NCI-H526 (cell line): ENCODE measurements around the gene CAMK2G.
A peak's percentile ranks its signal among the peaks of the same experiment; 100 is the strongest.
"Not testable (repeated sequence)": the region's sequence is repeated elsewhere in the genome, so short reads cannot be mapped to it uniquely, and the experiment has no call there.

ENCODE experiments used
- DNase-seq, 2 experiments: peaks; one replicate each; lab custom pipeline; 2025; lab: John Stamatoyannopoulos, UW

CAMK2G gene

DNA sequence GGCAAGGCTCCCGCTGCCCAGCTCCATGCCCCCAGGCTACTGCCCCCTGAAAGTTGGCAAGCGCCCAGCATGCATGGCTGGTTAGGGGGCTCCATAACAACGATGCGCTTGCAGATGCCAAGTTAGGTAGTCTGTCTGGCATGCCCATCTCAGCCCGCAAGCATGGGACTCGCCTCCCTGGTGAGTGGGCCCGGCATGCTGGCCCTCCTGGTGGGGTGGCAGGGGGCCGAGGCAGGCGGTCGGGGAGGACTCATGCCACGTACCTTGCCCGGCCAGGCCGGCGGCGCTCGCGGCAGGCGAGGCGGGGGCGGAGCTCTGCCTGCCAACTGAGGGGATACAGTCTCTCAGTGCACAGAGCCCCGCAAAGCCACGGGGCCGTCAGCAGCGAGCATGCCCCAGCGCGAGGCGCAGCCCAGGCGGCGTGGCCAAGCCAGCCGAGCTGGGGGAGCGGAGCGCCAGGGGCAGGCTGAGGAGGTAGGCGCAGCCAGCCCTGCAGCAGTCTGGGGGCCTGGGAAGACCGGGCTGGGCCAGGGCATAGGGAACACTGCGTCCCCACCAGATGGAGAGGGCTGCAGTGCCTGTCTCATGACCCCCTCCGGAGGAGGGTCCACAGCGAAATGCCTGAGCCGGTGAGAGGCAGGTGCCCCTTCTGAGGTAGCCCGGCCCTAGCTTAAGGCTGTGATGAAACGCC lies 34.9 kb downstream of the CAMK2G start:
- no peak for DNase-seq

DNA sequence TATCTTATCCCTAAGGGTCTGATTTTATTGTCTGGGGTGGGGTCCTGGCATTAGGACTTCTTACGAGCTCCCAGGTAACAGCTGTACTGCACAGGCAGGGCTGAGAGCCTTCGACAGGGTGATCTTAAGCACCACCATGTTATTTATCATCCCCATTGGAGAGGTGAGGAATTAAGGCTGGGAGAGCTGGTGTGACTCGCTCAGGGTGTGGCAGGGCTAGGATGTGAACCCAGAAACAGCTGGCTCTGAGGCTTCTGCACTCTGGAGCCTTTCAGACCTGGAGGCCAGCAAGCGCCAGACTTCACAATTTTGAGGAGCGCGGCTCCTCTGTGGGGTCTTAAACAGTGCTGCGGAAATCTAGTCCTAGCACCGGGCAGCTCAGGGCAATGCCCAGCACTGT lies 35.5 kb downstream of the CAMK2G start:
- no peak for DNase-seq

DNA sequence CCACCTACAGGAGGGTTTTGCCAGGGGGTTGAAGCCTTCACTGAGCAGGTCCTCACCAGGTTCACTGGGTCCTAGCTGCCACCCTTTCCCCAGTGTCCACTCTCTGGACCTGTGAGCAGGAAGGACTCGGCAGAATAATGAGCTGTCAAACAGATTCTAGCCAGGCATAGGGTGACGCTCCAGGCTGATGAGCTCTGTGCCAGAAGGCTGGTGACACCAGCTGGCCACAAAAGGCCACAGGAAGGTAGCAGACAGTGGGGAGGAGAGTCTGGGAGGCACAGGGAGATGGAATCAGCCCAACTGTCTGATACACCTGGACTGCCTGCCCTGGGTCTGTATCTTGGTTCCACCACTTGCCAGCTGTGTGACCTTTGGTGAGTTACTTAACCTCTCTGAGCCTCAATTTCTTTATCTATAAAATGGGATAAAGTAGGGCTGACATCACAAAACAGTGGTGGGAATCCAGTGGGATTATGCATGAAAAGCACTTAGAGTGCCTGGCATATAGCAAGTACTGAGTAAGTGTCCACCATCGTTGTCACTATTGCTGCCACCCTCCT lies 36.3 kb downstream of the CAMK2G start:
- DNase-seq = no peak

DNA sequence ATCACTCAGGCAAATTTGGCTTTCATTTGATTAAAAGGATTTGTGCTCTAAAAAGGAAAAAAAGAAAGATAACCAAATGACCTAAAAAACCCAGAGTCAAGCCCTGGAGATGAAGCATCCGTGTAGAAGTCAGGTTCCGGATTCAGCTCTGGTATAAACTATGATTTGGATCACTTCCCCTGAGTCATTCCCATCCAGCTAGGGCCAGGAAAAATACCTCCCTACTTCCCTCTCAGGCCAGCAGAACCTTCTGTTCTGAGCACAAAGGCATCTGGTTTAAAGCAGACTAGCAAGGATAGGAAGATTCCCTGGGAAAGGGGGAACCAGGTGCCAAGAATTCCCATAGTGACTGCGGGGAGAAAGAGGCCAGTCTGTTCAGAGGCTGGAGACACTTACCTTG lies 37.3 kb downstream of the CAMK2G start:
- no peak for DNase-seq

DNA sequence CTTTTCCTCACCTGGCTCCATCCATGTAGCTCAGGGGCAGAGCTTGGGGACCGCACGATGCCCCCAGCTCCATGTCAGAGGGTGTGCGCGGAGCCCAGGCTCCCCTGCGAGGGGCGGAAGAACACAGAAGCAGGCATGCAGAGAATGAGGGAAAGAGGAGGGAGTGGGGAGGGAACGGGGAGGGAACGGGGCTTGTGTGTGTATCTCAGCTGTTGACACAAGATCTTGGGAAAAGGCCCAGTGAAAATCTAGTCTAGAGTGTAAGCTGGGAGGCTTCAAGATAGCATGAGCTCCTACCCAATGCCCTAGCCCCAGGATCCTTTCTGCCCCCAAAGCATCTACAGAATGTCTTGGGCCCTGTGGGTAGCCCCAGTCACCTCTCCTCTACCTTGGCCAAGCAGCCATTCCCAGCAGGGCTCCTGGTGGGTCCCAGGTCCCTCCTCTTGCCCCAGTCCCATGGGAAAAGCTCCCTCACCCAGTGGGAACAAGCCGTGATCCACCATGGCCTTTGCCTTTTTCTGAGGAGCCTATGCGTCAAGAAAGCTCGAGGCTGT lies 37.9 kb downstream of the CAMK2G start:
- no peak for DNase-seq

DNA sequence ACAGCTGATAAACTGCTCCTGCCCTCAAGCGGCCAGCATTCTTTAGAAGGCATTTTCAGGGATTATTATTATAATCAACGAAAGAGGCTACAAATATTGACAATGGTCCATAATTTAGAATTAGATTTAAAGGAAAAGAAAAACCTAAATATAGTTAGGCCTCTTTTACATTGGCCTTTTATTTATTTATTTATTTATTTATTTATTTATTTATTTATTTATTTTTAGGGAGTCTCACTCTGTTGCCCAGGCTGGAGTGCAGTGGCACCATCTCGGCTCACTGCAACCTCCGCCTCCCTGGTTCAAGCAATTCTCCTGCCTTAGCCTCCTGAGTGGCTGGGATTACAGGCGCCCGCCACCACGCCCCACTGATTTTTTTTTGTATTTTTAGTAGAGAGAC lies 45.3 kb downstream of the CAMK2G start:
- not testable (repeated sequence) for DNase-seq

DNA sequence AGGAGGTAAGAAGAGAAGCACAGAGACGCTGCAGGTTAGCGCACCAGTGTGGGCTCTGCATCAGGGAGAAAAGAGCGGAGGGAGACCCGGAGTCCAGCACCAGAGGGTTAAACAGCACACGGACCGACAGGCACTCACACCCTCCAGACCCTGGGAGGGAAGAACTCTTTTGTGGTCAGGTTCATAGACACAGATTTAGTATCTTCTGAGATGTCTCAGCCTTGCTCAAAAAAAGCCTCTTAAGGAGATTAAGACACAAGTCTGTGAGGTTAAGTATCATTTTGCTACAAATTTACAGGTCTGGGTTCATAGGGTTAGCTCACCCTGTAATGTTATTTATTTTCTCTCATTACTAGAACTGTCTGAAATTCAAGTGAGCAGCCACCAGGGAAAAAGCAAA lies 46.2 kb downstream of the CAMK2G start:
- no peak for DNase-seq

DNA sequence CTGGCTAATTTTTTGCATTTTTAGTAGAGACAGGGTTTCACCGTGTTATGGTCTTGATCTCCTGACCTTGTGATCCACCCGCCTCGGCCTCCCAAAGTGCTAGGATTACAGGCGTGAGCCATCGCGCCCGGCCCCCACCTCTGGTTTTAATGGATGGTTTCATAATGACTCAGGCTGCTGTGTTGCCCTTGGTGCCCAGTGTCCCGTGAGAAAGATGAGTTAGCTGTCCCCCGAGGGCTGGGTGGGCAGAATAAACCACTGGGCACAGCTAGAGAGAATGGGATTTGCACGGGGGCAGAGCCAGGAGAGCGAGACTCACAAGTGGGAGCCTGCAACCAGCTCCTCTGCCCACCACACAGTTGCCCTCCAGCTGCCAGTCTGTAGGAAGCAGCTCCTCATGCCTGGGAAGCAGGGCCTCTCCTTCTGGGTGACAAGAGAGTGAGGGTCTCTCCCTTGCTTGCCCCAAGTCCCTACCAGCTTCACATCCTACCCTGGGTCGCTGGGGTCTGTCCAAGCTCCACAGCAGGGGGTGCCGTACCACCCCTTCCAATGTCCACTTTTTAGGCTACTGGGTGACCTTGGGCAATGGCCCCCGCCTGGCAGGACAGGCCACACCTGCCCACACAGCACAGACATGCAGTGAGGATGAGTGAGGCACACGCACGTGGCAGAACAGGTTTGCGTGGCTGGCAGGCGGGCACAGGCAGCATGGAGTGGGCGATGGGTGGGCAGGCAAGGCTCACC lies 46.8 kb downstream of the CAMK2G start:
- DNase-seq = no peak

DNA sequence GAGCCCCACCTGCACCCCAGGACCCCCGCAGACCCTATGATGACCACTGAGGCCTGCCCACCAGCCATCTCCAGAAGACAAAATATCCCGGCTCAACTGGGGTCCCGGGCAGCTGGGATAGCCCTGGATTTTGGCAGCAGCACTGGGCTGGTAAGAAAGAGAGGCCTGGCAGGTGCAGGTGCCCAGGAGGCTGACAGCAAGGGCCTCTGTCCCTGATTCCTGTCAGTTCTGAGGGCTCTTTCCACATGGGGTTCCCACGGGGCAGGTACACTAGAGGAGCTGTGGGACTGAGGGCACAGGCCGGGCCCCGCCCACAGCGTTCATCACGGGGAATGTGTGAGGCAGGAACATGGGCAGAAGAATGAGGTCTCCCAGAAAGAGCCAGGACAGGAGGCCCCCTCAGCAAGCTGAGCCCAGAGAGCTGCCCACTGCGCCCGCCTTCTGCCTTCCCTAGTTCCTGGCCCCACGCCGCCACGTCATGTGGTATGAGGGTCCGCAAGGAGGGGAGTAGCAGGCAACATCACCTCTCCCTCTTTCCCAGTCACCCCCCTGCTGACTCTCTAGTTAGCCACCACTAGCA lies 50.1 kb downstream of the CAMK2G start:
- no peak for DNase-seq

DNA sequence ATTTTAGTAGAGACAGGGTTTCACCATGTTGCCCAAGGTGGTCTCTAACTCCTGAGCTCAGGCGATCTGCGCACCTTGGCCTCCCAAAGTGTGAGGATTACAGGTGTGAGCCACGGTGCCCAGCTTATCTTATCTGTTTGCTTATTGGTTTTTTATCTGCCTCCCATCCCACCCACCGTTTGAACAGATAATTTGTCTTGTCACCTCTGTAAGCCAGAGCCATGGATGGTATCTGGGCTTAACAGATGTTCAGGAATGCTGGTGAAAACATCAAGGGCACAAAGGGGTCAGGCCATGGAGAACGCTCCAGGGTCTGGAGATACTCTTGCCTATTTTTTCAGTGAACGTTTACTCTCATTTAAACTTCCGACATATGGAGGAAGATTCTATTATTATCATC lies 51.0 kb downstream of the CAMK2G start:
- no peak for DNase-seq

DNA sequence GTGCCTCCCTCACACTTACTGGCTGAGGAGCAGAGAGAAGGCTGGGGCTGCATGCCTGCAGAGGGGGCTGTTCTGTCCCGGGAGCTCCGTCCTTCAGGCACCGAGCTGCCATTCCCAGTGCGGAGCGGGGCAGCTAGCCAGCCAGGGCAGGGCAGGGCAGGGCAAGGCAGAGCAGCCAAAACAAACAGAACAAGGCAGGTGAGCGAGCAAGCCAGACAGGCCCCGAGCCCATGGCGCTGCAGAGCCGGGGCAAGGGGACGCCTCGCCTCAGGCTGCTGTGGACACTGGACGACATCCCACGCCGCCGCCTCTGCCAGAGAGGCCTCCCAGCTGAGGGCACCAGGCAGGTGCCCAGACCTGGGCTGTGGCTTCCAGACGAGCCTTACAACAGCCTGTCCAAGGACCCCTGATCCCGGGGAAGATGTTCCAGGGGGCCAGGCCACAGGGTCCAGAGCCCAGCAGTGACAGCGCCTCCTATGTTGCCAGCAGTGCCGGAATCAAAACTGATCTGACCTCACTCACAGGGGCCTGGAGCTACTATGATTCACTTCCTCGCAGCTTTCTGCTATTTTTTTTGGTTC lies 54.8 kb downstream of the CAMK2G start:
- no peak for DNase-seq

DNA sequence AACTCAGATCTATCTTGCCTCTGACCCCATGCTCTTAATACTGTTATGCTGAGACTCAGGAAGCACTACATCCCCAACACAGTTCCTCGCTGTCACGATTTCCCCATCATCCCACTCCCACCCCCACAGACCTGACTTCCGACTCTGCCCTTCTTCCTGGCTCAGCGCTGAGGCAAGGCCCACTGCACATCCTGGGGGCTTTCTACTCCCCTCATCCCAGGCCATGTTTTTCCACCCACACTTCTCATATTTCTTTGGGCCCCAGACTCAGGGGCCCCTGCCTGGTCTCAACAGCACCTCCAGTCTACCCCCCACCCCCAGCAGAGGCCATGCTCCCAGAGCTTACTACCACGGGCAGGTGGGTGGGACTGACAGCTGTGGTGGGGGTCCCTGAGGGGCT lies 55.3 kb downstream of the CAMK2G start:
- DNase-seq = no peak

DNA sequence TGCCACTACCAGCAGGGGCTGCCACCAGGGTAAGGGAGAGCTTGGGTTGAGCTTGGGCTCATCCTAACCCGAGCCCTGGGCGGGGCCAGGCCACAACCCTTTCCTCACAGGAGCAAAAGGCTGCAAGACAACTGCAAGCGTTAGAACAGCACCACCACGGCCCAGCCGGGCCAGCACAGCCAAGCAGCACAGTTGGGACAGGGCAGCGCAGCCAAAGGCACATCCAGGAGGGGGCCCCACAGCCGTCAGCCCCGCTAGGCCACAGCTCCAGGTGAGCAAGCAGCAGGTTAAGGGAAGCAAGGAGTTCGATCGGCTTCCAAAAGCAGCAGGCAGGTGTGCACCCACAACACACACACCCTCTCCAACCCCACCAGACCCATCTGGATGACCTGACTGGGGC lies 56.0 kb downstream of the CAMK2G start:
- DNase-seq = peak in 1 of 2 experiments; percentile 7

DNA sequence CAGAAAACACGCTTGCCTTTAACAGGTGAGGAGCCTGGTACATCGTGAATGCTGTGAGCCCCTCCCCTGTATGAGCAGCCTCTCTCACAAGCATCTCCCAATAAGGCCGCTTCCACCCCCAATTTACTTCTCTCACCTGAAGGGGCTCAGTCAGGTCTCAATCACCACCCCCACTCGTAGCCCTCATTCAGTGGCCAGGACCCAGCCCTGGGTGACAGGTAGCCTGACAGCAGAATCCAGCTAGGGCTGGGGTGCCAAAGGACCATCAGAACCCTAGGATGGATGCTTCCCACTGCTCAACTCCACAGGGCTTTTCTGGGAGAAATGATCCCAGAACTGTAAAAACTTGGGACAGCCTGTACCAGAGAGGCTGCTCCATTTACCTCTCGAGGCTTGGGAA lies 56.5 kb downstream of the CAMK2G start:
- no peak for DNase-seq

DNA sequence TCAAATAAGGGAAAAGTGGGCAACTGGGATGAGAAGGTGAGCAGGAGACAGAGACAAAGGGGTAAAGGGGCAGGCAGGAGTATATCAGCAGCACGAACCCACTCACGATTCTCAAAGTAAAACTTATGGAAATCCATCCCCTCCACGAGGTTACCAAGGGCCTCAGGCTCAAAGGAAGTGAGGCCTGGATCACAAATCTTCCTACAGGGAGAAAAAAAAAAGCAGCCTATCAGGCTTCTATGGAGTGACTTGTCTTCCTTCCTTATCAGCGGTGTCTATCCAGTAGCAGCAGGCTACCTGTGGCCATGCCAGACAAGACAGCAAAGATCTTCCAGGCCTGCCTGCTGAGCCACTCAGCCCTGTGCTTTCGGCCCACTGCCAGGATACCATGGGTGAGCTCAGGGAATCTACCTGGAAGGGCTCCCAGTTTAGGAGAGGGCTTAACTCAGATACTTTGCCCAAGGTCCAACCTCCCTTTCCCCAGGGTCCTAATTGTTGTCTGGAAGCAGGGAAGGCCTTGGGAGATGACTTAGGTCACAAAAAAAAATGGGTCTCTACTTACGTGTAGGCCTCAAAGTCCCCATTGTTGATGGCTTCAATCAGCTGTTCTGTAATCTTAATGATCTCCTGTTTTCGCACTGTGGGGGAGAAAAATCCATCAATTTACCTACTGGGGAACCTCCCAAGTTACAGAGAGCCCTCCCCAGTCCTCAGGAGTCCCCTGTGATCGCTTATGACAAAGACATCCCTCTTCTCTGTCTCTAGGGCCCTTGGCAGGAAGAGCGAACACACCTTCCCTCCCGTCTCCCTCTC lies 57.2 kb downstream of the CAMK2G start:
- DNase-seq = no peak

DNA sequence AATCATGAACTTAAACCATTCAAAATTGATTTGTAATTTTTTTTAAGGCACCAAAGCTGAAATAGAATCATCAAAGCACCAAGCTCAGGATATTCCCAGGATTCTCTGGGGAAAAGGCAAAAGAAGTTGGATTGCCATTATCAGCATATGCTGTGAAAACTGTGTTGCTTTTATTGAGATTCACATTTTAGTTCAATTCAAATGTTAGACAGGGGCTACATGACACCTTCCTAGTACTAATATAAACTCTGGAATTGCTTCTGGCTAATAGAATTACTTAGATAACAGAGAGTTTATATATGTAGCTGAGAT lies 58.7 kb downstream of the CAMK2G start:
- DNase-seq = no peak

DNA sequence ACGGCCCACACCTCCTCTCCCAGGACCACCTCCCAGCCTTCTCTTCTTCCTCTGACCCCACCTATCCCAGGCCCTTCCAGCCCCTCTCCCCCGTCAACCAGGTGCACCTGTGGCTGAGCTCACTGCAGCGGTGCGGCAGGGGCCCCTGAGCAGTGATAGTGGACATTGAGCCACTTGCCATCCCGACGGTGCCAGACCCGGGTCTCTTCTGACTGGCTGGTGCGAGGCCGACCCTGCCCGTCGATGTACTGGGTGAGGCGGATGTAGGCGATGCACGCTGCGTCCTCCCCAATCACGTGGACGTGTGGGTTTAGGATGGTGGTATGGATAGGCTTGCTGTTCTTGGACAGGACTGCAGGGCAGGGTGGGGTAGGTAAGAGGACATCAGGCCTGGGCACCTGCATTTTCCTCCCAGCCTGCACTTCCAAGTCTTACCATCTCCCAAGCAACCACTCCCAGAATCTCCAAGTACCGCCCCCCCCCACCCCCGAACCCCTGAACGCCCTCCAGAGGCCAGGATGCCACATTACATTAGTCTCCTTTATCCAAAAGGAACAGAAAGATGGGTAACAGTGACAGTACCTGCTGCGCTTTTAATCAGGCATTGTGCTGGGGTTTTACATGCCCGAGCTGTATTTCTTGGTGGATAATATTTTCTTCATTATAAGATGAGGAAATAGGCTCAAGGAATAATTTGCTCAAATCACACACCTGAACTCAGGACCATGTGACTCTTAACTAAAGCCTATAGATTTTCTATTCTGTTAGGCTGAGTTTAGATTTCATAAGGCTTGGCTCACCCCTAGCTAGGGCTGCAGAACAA lies 59.2 kb downstream of the CAMK2G start:
- peak in 1 of 2 experiments; percentile 3 for DNase-seq

DNA sequence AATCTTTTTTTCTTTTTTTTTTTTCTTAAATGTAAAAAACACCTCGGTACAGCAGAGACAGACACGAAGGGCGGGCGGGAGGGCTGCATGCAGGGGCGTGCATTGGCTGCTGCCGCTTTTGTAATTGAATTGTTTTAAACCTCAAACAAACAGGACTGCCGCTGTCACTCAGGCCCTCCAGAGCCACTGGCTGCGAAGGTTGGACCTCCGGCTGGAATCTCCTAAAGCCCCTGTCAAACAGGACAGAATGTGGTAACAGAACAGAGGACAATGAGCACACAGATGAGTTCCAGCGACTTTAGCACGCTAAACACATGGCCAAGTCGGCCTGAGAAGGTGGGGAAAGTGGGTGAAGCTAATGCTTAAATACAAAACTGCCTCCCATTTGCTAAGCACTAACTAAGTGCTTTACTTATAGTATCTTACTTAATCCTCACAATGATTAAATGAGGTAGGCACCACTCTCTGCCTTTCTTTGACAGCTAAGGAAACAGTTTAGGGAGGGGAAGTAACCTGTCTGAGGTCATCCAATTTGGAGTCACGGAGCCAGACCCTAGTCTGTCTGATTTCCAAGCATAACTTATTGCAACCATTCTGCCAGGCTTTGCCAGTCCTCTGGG lies 60.0 kb downstream of the CAMK2G start:
- DNase-seq = no peak

DNA sequence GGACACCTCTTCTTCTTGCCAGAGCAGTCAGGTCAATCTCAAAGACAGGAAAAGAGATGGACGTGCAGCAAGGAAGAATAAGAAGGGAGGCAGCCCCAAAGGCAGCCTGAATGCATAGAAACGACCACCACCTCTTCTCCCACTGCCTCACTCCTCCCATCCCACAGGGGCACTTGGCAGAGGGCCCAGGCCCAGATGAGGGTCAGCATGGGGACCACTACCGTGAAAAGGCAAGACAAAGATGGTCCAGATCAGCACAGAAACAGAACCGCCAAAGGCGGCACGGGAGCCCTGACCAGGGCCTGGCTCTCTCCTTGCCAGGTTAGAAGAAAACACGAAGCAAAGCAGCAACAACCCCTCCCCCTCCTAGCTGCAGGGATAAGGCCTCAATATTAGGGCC lies 61.0 kb downstream of the CAMK2G start:
- no peak for DNase-seq

DNA sequence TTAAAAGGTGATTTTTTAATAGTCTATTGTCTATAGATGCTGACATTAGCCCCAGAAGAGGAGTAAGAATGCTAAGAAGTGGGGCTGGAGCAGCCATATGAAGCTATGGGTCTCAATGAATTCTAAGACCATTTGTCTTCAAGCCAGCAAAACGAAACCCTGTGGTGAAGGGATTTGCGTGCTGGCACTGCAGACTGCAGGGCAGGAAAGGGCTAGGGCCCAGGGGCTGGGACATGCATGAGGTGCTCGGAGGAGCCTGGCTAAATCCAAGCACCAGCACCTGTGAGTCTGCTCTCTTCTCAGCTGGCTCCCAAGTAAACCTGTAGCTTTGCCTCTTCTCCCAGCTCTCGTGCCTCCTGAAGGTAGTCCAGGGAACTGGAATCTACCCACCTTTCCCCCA lies 61.7 kb downstream of the CAMK2G start:
- no peak for DNase-seq
